ENCODE results near the gene SLC25A45. TPM values are rescaled to one million over a fixed set of nuclear protein-coding genes. Genes with fewer than 3 reads are reported as not detected.

SLC25A45 gene
- total and polyA plus RNA-seq, 12 donors: 3.1 to 12.2 (median 8.3) TPM

GRCh38 chr11:65329478-65329877 lies 53.0 kb downstream of the SLC25A45 start:
- Histone ChIP-seq H3K9me3 (no peaks in the 10 kb centered on the region), H3K4me3 (peak overlapping the region in 1 of 10 donors; percentile 6), H3K27me3 (no peaks in the 10 kb centered on the region), H3K27ac (peak overlapping the region in 5 of 10 donors; percentile 8 to 51 (median 20)), H3K36me3 (no peaks in the 10 kb centered on the region), H3K4me1 (peaks cover 0 to 20% (median 12%) of the 10 kb centered on the region in 9 donors)
- no peak for ATAC-seq
- DNase-seq: no peak
- intact Hi-C loops (cut with DNase I): loop anchor here in 1 of 10 donors (2.0 kb wide), 1 partner anchor 55 kb away; no protein-coding TSS in a partner anchor
- 45 to 51% methylated on average over 2 of the region's 2 CpGs for WGBS, 2 donors
- no peak for TF ChIP-seq CTCF (IDR thresholded peaks at IDR 0.05)

- H3K4me1 ChIP-seq: peaks cover 0 to 22% (median 12%) of the 10 kb centered on the region in 9 donors
- intact Hi-C loops (cut with DNase I): loop anchor here in 1 of 10 donors (1.0 kb wide), 1 partner anchor 10 kb away; no protein-coding TSS in a partner anchor
- DNase-seq (no peak), ATAC-seq (no peak)
- H3K36me3 ChIP-seq: peaks cover 0 to 12% (median under 1%) of the 10 kb centered on the region in 9 donors
- H3K27me3 ChIP-seq: no peaks in the 10 kb centered on the region
- no peaks in the 10 kb centered on the region for H3K9me3 ChIP-seq
- 85 to 88% methylated on average over 8 of the region's 8 CpGs for WGBS, 2 donors
- no peak overlapping the region for H3K27ac ChIP-seq
- no peak overlapping the region for H3K4me3 ChIP-seq
- TF ChIP-seq CTCF (IDR thresholded peaks at IDR 0.05): no peak
These were observed 55.4 kb downstream of the SLC25A45 start for GRCh38 chr11:65327021-65327420.

- Histone ChIP-seq H3K9me3 (no peaks in the 10 kb centered on the region), H3K36me3 (peaks cover 0 to 28% (median 13%) of the 10 kb centered on the region in 9 donors), H3K4me3 (no peak overlapping the region), H3K27me3 (no peaks in the 10 kb centered on the region), H3K27ac (no peak overlapping the region), H3K4me1 (peaks cover 0 to 37% (median 27%) of the 10 kb centered on the region in 9 donors)
- DNase-seq: no peak
- no peak for TF ChIP-seq CTCF (IDR thresholded peaks at IDR 0.05)
- ATAC-seq: no peak
- WGBS, 2 donors: 87 to 92% methylated on average over 4 of the region's 4 CpGs
- intact Hi-C loops (cut with DNase I): no loop called here
These were observed 57.0 kb downstream of the SLC25A45 start for GRCh38 chr11:65325435-65325834.

Other genes starting within 250 kb of the SLC25A45 start
- gene SYVN1, start 248.1 kb downstream of the SLC25A45 start, total RNA-seq: 10 to 100 TPM; 24.1 to 34.0 (median 27.8) TPM
- gene SYVN1, start 248.1 kb downstream of the SLC25A45 start, polyA plus RNA-seq: 10 to 100 TPM; 22.2 to 24.6 TPM
- gene SPDYC, start 212.4 kb downstream of the SLC25A45 start, total RNA-seq: not detected
- not detected for gene SPDYC, start 212.4 kb downstream of the SLC25A45 start, polyA plus RNA-seq
- 100 to 1,000 TPM in 1 of 10 donors, 10 to 100 TPM in 9; 61.6 to 110 (median 82.0) TPM for gene CAPN1, start 200.7 kb downstream of the SLC25A45 start, total RNA-seq
- 10 to 100 TPM; 85.0 to 89.3 TPM for gene CAPN1, start 200.7 kb downstream of the SLC25A45 start, polyA plus RNA-seq
- 1 to 10 TPM; 2.3 to 7.3 (median 3.8) TPM for gene POLA2, start 120.7 kb downstream of the SLC25A45 start, total RNA-seq
- gene POLA2, start 120.7 kb downstream of the SLC25A45 start, polyA plus RNA-seq: 1 to 10 TPM; 8.6 to 9.4 TPM
- 10 to 100 TPM in 4 of 10 donors, 1 to 10 TPM in 6; 3.9 to 21.9 (median 9.0) TPM for gene CDC42EP2, start 67.8 kb downstream of the SLC25A45 start, total RNA-seq
- gene CDC42EP2, start 67.8 kb downstream of the SLC25A45 start, polyA plus RNA-seq: 10 to 100 TPM; 13.2 to 21.1 TPM
- 10 to 100 TPM; 37.4 to 63.4 (median 50.6) TPM for gene DPF2, start 48.8 kb downstream of the SLC25A45 start, total RNA-seq
- gene DPF2, start 48.8 kb downstream of the SLC25A45 start, polyA plus RNA-seq: 10 to 100 TPM; 24.9 to 32.6 TPM
- under 1 TPM in 8 of 10 donors, not detected in 2; 0.11 to 0.87 (median 0.33) TPM for gene TIGD3, start 27.9 kb downstream of the SLC25A45 start, total RNA-seq
- under 1 TPM; 0.19 to 0.80 TPM for gene TIGD3, start 27.9 kb downstream of the SLC25A45 start, polyA plus RNA-seq
- gene FRMD8, start 4.0 kb upstream of the SLC25A45 start, total RNA-seq: 10 to 100 TPM in 6 of 10 donors, 1 to 10 TPM in 4; 6.0 to 16.9 (median 12.2) TPM
- 10 to 100 TPM in 1 of 2 donors, 1 to 10 TPM in 1; 9.9 to 12.9 TPM for gene FRMD8, start 4.0 kb upstream of the SLC25A45 start, polyA plus RNA-seq
- gene NEAT1, start 40.2 kb upstream of the SLC25A45 start, total RNA-seq: 100 to 1,000 TPM; 284 to 808 (median 432) TPM
- gene NEAT1, start 40.2 kb upstream of the SLC25A45 start, polyA plus RNA-seq: 1,000 to 10,000 TPM in 1 of 2 donors, 100 to 1,000 TPM in 1; 103 to 1,899 TPM
- 1,000 to 10,000 TPM; 4,742 to 8,462 (median 5,956) TPM for gene MALAT1, start 116.4 kb upstream of the SLC25A45 start, total RNA-seq
- gene MALAT1, start 116.4 kb upstream of the SLC25A45 start, polyA plus RNA-seq: 1,000 to 10,000 TPM in 1 of 2 donors, 100 to 1,000 TPM in 1; 205 to 8,339 TPM
- gene SCYL1, start 142.4 kb upstream of the SLC25A45 start, total RNA-seq: 10 to 100 TPM; 47.4 to 66.9 (median 55.6) TPM
- gene SCYL1, start 142.4 kb upstream of the SLC25A45 start, polyA plus RNA-seq: 100 to 1,000 TPM in 1 of 2 donors, 10 to 100 TPM in 1; 90.0 to 130 TPM
- gene LTBP3, start 175.7 kb upstream of the SLC25A45 start, total RNA-seq: 10 to 100 TPM; 54.4 to 92.5 (median 72.8) TPM
- 10 to 100 TPM; 42.7 to 79.7 TPM for gene LTBP3, start 175.7 kb upstream of the SLC25A45 start, polyA plus RNA-seq
- 10 to 100 TPM; 23.7 to 44.0 (median 26.3) TPM for gene ZNRD2, start 187.8 kb upstream of the SLC25A45 start, total RNA-seq
- gene ZNRD2, start 187.8 kb upstream of the SLC25A45 start, polyA plus RNA-seq: 10 to 100 TPM; 55.6 to 92.0 TPM
- 10 to 100 TPM; 21.2 to 54.9 (median 29.2) TPM for gene FAM89B, start 189.9 kb upstream of the SLC25A45 start, total RNA-seq
- gene FAM89B, start 189.9 kb upstream of the SLC25A45 start, polyA plus RNA-seq: 10 to 100 TPM; 42.0 to 55.7 TPM
- 100 to 1,000 TPM in 1 of 10 donors, 10 to 100 TPM in 9; 42.9 to 113 (median 53.9) TPM for gene EHBP1L1, start 193.4 kb upstream of the SLC25A45 start, total RNA-seq
- gene EHBP1L1, start 193.4 kb upstream of the SLC25A45 start, polyA plus RNA-seq: 10 to 100 TPM; 30.8 to 62.6 TPM
- gene KCNK7, start 213.2 kb upstream of the SLC25A45 start, total RNA-seq: 1 to 10 TPM in 2 of 10 donors, under 1 TPM in 6, not detected in 2; 0.22 to 1.5 (median 0.35) TPM
- gene KCNK7, start 213.2 kb upstream of the SLC25A45 start, polyA plus RNA-seq: 1 to 10 TPM in 1 of 2 donors, under 1 TPM in 1; 0.48 to 1.4 TPM
- gene MAP3K11, start 231.6 kb upstream of the SLC25A45 start, total RNA-seq: 10 to 100 TPM; 23.1 to 45.6 (median 34.2) TPM
- 10 to 100 TPM; 32.5 to 69.9 TPM for gene MAP3K11, start 231.6 kb upstream of the SLC25A45 start, polyA plus RNA-seq
- 10 to 100 TPM in 9 of 10 donors, 1 to 10 TPM in 1; 9.4 to 16.9 (median 11.7) TPM for gene PCNX3, start 233.1 kb upstream of the SLC25A45 start, total RNA-seq
- gene PCNX3, start 233.1 kb upstream of the SLC25A45 start, polyA plus RNA-seq: 10 to 100 TPM in 1 of 2 donors, 1 to 10 TPM in 1; 9.7 to 11.6 TPM

Data from heart right ventricle (tissue), 16 donors.